Measurements from ENCODE around the gene OTOG. TPM values are rescaled to one million over a fixed set of nuclear protein-coding genes. Genes with fewer than 3 reads are reported as not detected.

The OTOG gene
- total and polyA plus RNA-seq, 2 donors (not counting 3 experiments of a cell fraction or from before 2014, with no cell fraction given) = not detected

DNA sequence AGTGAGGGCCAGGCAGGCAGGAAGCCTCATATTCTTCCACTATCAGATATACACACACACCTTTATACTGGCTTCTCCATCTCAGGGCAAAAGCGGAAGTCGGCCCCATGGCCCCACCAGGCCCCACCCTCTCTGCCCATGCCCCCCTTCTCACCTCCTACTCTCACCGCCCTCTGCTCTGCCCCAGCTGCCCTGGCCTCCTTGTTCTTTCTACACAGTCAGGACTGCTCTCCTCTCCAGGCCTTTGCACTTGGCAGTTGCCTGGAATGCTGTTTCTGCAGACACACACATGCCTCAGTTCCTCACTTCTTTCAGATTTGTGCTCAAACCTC is 25.3 kb downstream of the OTOG start:
- H3K27ac ChIP-seq (ENCODE audit: insufficient read depth, low read depth, low read length) = no peak overlapping the region
- BruUV-seq (replicated peaks) = no TSS peak
- H3K9me1 ChIP-seq (replicated peaks; ENCODE audit: control insufficient read depth, extremely low read depth, insufficient read depth, low read length) = no peaks in the 10 kb centered on the region
- H3K79me2 ChIP-seq (ENCODE audit: control insufficient read depth, insufficient read depth, low read length) = no peaks in the 10 kb centered on the region
- H3K36me3 ChIP-seq (ENCODE audit: control insufficient read depth in 2 of 2, extremely low read depth in 1 of 2, insufficient read depth in 2 of 2, low read length in 2 of 2) = no peaks in the 10 kb centered on the region
- H4K20me1 ChIP-seq (replicated peaks; ENCODE audit: control insufficient read depth, extremely low read depth, insufficient read depth, low read length) = no peaks in the 10 kb centered on the region
- DNase-seq (ENCODE audit: low read depth, low spot score) (no peak), FAIRE-seq (no peak)
- intact Hi-C loops (cut with micrococcal nuclease) (no loop called here), dilution Hi-C loops (cut with MboI; ENCODE audit: extremely low pct_ligation_motif_present, low sequenced_read_pairs) (no loop called here)
- H3K27me3 ChIP-seq (ENCODE audit: control insufficient read depth in 2 of 2, insufficient read depth in 2 of 2, low read length in 2 of 2) = peaks cover 0 to 3% of the 10 kb centered on the region in 2 experiments
- no peak overlapping the region for H2AFZ ChIP-seq (ENCODE audit: low read depth, low read length)
- no peak overlapping the region for H3K4me3 ChIP-seq (replicated peaks in 1 of 3; ENCODE audit: insufficient read depth in 1 of 3, low read depth in 1 of 3, low read length in 3 of 3)
- TF ChIP-seq MYC (IDR thresholded peaks at IDR 0.05; ENCODE audit: low read depth, low read length) (no peak), FOS (IDR thresholded peaks at IDR 0.05; ENCODE audit: borderline replicate concordance, insufficient read depth, low read length) (no peak), JUN (IDR thresholded peaks at IDR 0.05; ENCODE audit: borderline replicate concordance, insufficient read depth, insufficient read length, low read depth) (no peak), GATA2 (IDR thresholded peaks at IDR 0.05; ENCODE audit: insufficient read depth, insufficient read length, low read depth, low read length) (no peak), EZH2 (IDR thresholded peaks at IDR 0.05; ENCODE audit: borderline replicate concordance, low read depth, low read length, severe bottlenecking) (no peak), POLR2AphosphoS5 (IDR thresholded peaks at IDR 0.05; ENCODE audit: insufficient read depth, low read depth, low read length) (no peak), POLR2A (IDR thresholded peaks at IDR 0.05; ENCODE audit: low read depth, low read length) (no peak)
- TF ChIP-seq, protein P1, sequence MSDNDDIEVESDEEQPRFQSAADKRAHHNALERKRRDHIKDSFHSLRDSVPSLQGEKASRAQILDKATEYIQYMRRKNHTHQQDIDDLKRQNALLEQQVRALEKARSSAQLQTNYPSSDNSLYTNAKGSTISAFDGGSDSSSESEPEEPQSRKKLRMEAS (IDR thresholded peaks at IDR 0.05; ENCODE audit: insufficient read depth, insufficient read length) = no peak
- TF ChIP-seq, protein P2, sequence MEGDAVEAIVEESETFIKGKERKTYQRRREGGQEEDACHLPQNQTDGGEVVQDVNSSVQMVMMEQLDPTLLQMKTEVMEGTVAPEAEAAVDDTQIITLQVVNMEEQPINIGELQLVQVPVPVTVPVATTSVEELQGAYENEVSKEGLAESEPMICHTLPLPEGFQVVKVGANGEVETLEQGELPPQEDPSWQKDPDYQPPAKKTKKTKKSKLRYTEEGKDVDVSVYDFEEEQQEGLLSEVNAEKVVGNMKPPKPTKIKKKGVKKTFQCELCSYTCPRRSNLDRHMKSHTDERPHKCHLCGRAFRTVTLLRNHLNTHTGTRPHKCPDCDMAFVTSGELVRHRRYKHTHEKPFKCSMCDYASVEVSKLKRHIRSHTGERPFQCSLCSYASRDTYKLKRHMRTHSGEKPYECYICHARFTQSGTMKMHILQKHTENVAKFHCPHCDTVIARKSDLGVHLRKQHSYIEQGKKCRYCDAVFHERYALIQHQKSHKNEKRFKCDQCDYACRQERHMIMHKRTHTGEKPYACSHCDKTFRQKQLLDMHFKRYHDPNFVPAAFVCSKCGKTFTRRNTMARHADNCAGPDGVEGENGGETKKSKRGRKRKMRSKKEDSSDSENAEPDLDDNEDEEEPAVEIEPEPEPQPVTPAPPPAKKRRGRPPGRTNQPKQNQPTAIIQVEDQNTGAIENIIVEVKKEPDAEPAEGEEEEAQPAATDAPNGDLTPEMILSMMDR (IDR thresholded peaks at IDR 0.05; ENCODE audit: extremely low read depth in 1 of 2, insufficient read depth in 1 of 2, low read depth in 1 of 2, low read length in 2 of 2) = no peak
- no peaks in the 10 kb centered on the region for H3K9me3 ChIP-seq (replicated peaks; ENCODE audit: control insufficient read depth, insufficient read depth, low read length)
- H3K9ac ChIP-seq (replicated peaks; ENCODE audit: extremely low read depth, insufficient read depth, low read length) = no peak overlapping the region
- no peaks in the 10 kb centered on the region for H3K4me1 ChIP-seq (ENCODE audit: control insufficient read depth, extremely low read depth, insufficient read depth, low read length)
- H3K4me2 ChIP-seq (ENCODE audit: insufficient read depth, low read length) = no peak overlapping the region
- ChIA-PET POLR2A (no interaction called here), CTCF (no interaction called here)

All from endothelial cell of umbilical vein (primary cell).